ENCODE measurements around the gene GAS2L1. TPM values are rescaled to one million over a fixed set of nuclear protein-coding genes. Genes with fewer than 3 reads are reported as not detected.

Gene GAS2L1
- total RNA-seq, 4 donors from 2014 or later: 49.0 to 94.8 (median 85.4) TPM

GRCh38 chr22:29266564-29267461 lies 39.6 kb upstream of the GAS2L1 start:
- Histone ChIP-seq H3K4me3 (peak overlapping the region; percentile 80), H3K4me1 (peaks cover 47% of the 10 kb centered on the region), H3K27me3 (no peaks in the 10 kb centered on the region), H3K9me3 (no peaks in the 10 kb centered on the region), H3K36me3 (peaks cover 19% of the 10 kb centered on the region), H3K27ac (peak overlapping the region; percentile 99)
- TF ChIP-seq CTCF (IDR thresholded peaks at IDR 0.05): no peak
- TF ChIP-seq POLR2A (IDR thresholded peaks at IDR 0.05): no peak
- TF ChIP-seq EP300 (IDR thresholded peaks at IDR 0.05): no peak
- no peak for TF ChIP-seq POLR2AphosphoS5 (IDR thresholded peaks at IDR 0.05)
- WGBS: 47% methylated on average over 5 of the region's 13 CpGs
- no peak for DNase-seq (ENCODE audit: low spot score in 2 of 2)

GRCh38 chr22:29267462-29267857 lies 39.0 kb upstream of the GAS2L1 start:
- peaks cover 23% of the 10 kb centered on the region for H3K36me3 ChIP-seq
- no peak for DNase-seq (ENCODE audit: low spot score in 2 of 2)
- no peaks in the 10 kb centered on the region for H3K9me3 ChIP-seq
- no peaks in the 10 kb centered on the region for H3K27me3 ChIP-seq
- no CpG with 5 or more reads among the region's 32 CpGs for WGBS
- H3K4me3 ChIP-seq: peak overlapping the region; percentile 80
- TF ChIP-seq CTCF (IDR thresholded peaks at IDR 0.05) (no peak), EP300 (IDR thresholded peaks at IDR 0.05) (no peak), POLR2AphosphoS5 (IDR thresholded peaks at IDR 0.05) (no peak), POLR2A (IDR thresholded peaks at IDR 0.05) (no peak)
- peaks cover 54% of the 10 kb centered on the region for H3K4me1 ChIP-seq
- H3K27ac ChIP-seq: peak overlapping the region; percentile 99

GRCh38 chr22:29267858-29268510 lies 38.5 kb upstream of the GAS2L1 start, which contains the start of the genes EWSR1 and RHBDD3:
Gene EWSR1, plus strand, starts transcription at chr22:29268268. Its CDS starts 69 bp downstream, at chr22:29268337.
Gene RHBDD3, minus strand, starts transcription at chr22:29267981. Its CDS starts 2,355 bp downstream, at chr22:29265626.
- Histone ChIP-seq H3K4me3 (peak within 1 kb of the TSS; percentile 80), H3K27ac (peak within 1 kb of the TSS; percentile 99), H3K4me1 (peaks cover 59% of the 10 kb centered on the region), H3K27me3 (no peaks in the 10 kb centered on the region), H3K9me3 (no peaks in the 10 kb centered on the region), H3K36me3 (peaks cover 28% of the 10 kb centered on the region)
- TF ChIP-seq POLR2A (IDR thresholded peaks at IDR 0.05) (peak; percentile 46 to 87), CTCF (IDR thresholded peaks at IDR 0.05) (no peak), EP300 (IDR thresholded peaks at IDR 0.05) (no peak), POLR2AphosphoS5 (IDR thresholded peaks at IDR 0.05) (peak; percentile 70 to 82 (median 77))
- WGBS: 0% methylated on average over 36 of the region's 67 CpGs
- DNase-seq (ENCODE audit: low spot score in 2 of 2): peak; percentile 97 to 98

GRCh38 chr22:29268511-29269229 lies 37.8 kb upstream of the GAS2L1 start:
- Histone ChIP-seq H3K4me1 (peaks cover 66% of the 10 kb centered on the region), H3K9me3 (no peaks in the 10 kb centered on the region), H3K27ac (peak overlapping the region; percentile 99), H3K4me3 (peak overlapping the region; percentile 80), H3K36me3 (peaks cover 32% of the 10 kb centered on the region), H3K27me3 (no peaks in the 10 kb centered on the region)
- under 1% methylated on average over 33 of the region's 51 CpGs for WGBS
- DNase-seq (ENCODE audit: low spot score in 2 of 2): peak in 1 of 2 donors; percentile 83
- TF ChIP-seq POLR2AphosphoS5 (IDR thresholded peaks at IDR 0.05) (no peak), EP300 (IDR thresholded peaks at IDR 0.05) (no peak), CTCF (IDR thresholded peaks at IDR 0.05) (no peak), POLR2A (IDR thresholded peaks at IDR 0.05) (no peak)
